Liver (tissue), 9 donors: ENCODE results near the gene ZNF562. TPM values are rescaled to one million over a fixed set of nuclear protein-coding genes. Genes with fewer than 3 reads are reported as not detected.
"Not testable (repeated sequence)": the region's sequence is repeated elsewhere in the genome, so short reads cannot be mapped to it uniquely, and the experiment has no call there.

Experiments
- DNase-seq: peaks from one replicate; pipeline ENCODE4 v3.0.0-alpha.2; 2017; ENCODE audit warnings: low spot score
- H3K27ac ChIP-seq, 2 donors: one replicate each; pipeline ENCODE4 v1.7.0; 2013; ENCODE audit warnings: inconsistent platforms in 2 of 2, low read length in 2 of 2, control low read depth in 1 of 2, low read depth in 1 of 2, mild to moderate bottlenecking in 1 of 2
- H3K27me3 ChIP-seq, 4 donors: one replicate each; pipeline versions ENCODE4 v1.6.1 to v1.7.0; 2013; ENCODE audit warnings: low read length in 3 of 4, inconsistent platforms in 1 of 4, mild to moderate bottlenecking in 1 of 4, moderate library complexity in 1 of 4; ENCODE audit not compliant: control insufficient read depth in 4 of 4, insufficient read depth in 4 of 4
- H3K36me3 ChIP-seq, 4 donors: one replicate each; pipeline versions ENCODE4 v1.6.1 to v1.7.0; 2013; ENCODE audit warnings: low read length in 3 of 4, mild to moderate bottlenecking in 3 of 4, low read depth in 1 of 4, moderate library complexity in 1 of 4; ENCODE audit not compliant: control insufficient read depth in 4 of 4, insufficient read depth in 3 of 4
- H3K4me1 ChIP-seq, 4 donors: one replicate each; pipeline versions ENCODE4 v1.6.1 to v1.7.0; 2013; ENCODE audit warnings: low read length in 3 of 4, mild to moderate bottlenecking in 3 of 4, moderate library complexity in 1 of 4; ENCODE audit not compliant: control insufficient read depth in 4 of 4, insufficient read depth in 4 of 4
- H3K4me3 ChIP-seq, 3 donors: one replicate each; pipeline versions ENCODE4 v1.6.1 to v1.7.0; 2013; ENCODE audit warnings: low read length in 3 of 3, control low read depth in 1 of 3, low read depth in 1 of 3, mild to moderate bottlenecking in 1 of 3
- H3K9ac ChIP-seq, 2 donors: one replicate each; pipeline ENCODE4 v1.7.0; 2013; ENCODE audit warnings: low read length in 2 of 2, mild to moderate bottlenecking in 2 of 2, moderate library complexity in 2 of 2, control low read depth in 1 of 2, low read depth in 1 of 2
- H3K9me3 ChIP-seq, 4 donors: one replicate each; pipeline versions ENCODE4 v1.6.1 to v1.7.0; 2013; ENCODE audit warnings: low read length in 3 of 4; ENCODE audit not compliant: control insufficient read depth in 4 of 4
- CTCF ChIP-seq: fragments of 150-350 bp; IDR thresholded peaks from 2 replicates; pipeline ENCODE4 v1.5.1; 2017; ENCODE audit warnings: improper control_type of control experiment, low read depth, low read length; ENCODE audit not compliant: missing input control
- FOXA1 ChIP-seq: IDR thresholded peaks from 2 replicates; pipeline ENCODE4 v1.6.1; 2016; ENCODE audit warnings: antibody characterized with exemption
- GABPA ChIP-seq, 2 donors: IDR thresholded peaks in 1 of 2; conservative IDR thresholded peaks in 1 of 2; 2 replicates each; pipeline ENCODE4 v1.6.1; 2016; ENCODE audit warnings: antibody characterized with exemption in 2 of 2, mild to moderate bottlenecking in 1 of 2, moderate library complexity in 1 of 2
- HNF4G ChIP-seq: IDR thresholded peaks from 2 replicates; pipeline ENCODE4 v1.6.1; 2016; ENCODE audit warnings: antibody characterized with exemption
- JUND ChIP-seq, 2 donors: IDR thresholded peaks; 2 replicates each; pipeline ENCODE4 v1.6.1; 2016; ENCODE audit warnings: antibody characterized with exemption in 2 of 2
- RXRA ChIP-seq, 2 donors: IDR thresholded peaks; 2 replicates each; pipeline ENCODE4 v1.6.1; 2017 to 2018; ENCODE audit warnings: antibody characterized with exemption in 2 of 2, mild to moderate bottlenecking in 1 of 2
- SP1 ChIP-seq: IDR thresholded peaks from 2 replicates; pipeline ENCODE4 v1.6.1; 2018; ENCODE audit warnings: antibody characterized with exemption, mild to moderate bottlenecking
- YY1 ChIP-seq: IDR thresholded peaks from 2 replicates; pipeline ENCODE4 v1.6.1; 2016; ENCODE audit warnings: antibody characterized with exemption, mild to moderate bottlenecking
- WGBS: extraction: QIAGEN DNeasy Blood & Tissue Kit; methylation state at CpG from one replicate; pipeline ENCODE4 v1.1.7; 2013; 5-methylcytosine and 5-hydroxymethylcytosine counted together
- polyA plus RNA-seq, 2 donors: library from polyadenylated mRNA; stranded (reverse) in 1 of 2; unstranded in 1 of 2; fragments of 200-250 nt in 1 of 2; fragments of >200 nt in 1 of 2; fragmentation: Nextera tagmentation in 1 of 2; extraction: Ambion mirVana in 1 of 2; gene quantifications; one replicate each; pipeline versions ENCODE4 v1.2.1 to v1.2.3, GENCODE V29; 2013 to 2015
- total RNA-seq, 2 donors: library from RNA; depleted of rRNA; stranded (reverse); fragments of >200 nt; gene quantifications; one replicate each; pipeline ENCODE4 v1.2.3, GENCODE V29; 2014
- donor health status: healthy.
- donor health status: healthy.
- donor health status: healthy.
- donor health status: healthy.
- donor health status: healthy.

Gene ZNF562
- total and polyA plus RNA-seq, 4 donors: 4.1 to 14.9 (median 9.0) TPM

GRCh38 chr19:9700229-9700981 is 25.5 kb upstream of the ZNF562 start:
- Histone ChIP-seq H3K27me3 (no peaks in the 10 kb centered on the region), H3K9ac (no peak overlapping the region), H3K27ac (no peak overlapping the region), H3K9me3 (peaks cover 0 to 5% (median 0%) of the 10 kb centered on the region in 4 donors), H3K4me3 (no peak overlapping the region), H3K36me3 (no peaks in the 10 kb centered on the region), H3K4me1 (no peaks in the 10 kb centered on the region)
- WGBS: 89% methylated on average over 22 of the region's 22 CpGs
- TF ChIP-seq JUND (IDR thresholded peaks at IDR 0.05) (no peak), FOXA1 (no peak), HNF4G (no peak), CTCF (no peak), SP1 (no peak), YY1 (no peak), RXRA (IDR thresholded peaks at IDR 0.05) (no peak), GABPA (IDR thresholded peaks at IDR 0.05 in 1 of 2, conservative IDR thresholded peaks at IDR 0.05 in 1 of 2) (no peak)
- no peak for DNase-seq

- not testable (repeated sequence) for H3K27ac ChIP-seq, H3K9ac ChIP-seq, H3K27me3 ChIP-seq, DNase-seq, H3K36me3 ChIP-seq, H3K4me1 ChIP-seq, H3K4me3 ChIP-seq
- WGBS: 71% methylated on average over 4 of the region's 4 CpGs
- H3K9me3 ChIP-seq: peaks cover 5 to 15% (median 13%) of the 10 kb centered on the region in 4 donors
Measured at GRCh38 chr19:9690301-9690700, 15.4 kb upstream of the ZNF562 start.

GRCh38 chr19:9679996-9680395 is 5.1 kb upstream of the ZNF562 start:
- H3K27me3 ChIP-seq, H3K27ac ChIP-seq, H3K9ac ChIP-seq, H3K9me3 ChIP-seq, H3K36me3 ChIP-seq, DNase-seq, H3K4me1 ChIP-seq, H3K4me3 ChIP-seq: not testable (repeated sequence)
- WGBS: 95% methylated on average over 30 of the region's 30 CpGs

- WGBS: 63% methylated on average over 20 of the region's 20 CpGs
- H3K27me3 ChIP-seq, H3K4me1 ChIP-seq, DNase-seq: not testable (repeated sequence)
- Histone ChIP-seq H3K27ac (peak overlapping the region; percentile 83 to 92), H3K36me3 (peaks cover 4 to 17% (median 8%) of the 10 kb centered on the region in 4 donors), H3K4me3 (peak overlapping the region; percentile 67 to 98 (median 88)), H3K9ac (peak overlapping the region; percentile 56 to 87), H3K9me3 (peaks cover 2 to 15% (median 9%) of the 10 kb centered on the region in 4 donors)
Measured at GRCh38 chr19:9675358-9675901, 530 bp upstream of the ZNF562 start.
